Muscle layer of colon (tissue), 2 donors: ENCODE measurements around the gene SLC25A12.

Experiments
- H3K27ac ChIP-seq: one replicate; pipeline ENCODE4 v1.7.0; 2013; ENCODE audit warnings: low read depth, mild to moderate bottlenecking, low read length, moderate library complexity
- H3K27me3 ChIP-seq, 2 donors: one replicate each; pipeline ENCODE4 v1.7.0; 2013; ENCODE audit warnings: low read length in 2 of 2, mild to moderate bottlenecking in 2 of 2; ENCODE audit not compliant: insufficient read depth in 2 of 2, control insufficient read depth in 1 of 2
- H3K36me3 ChIP-seq: one replicate; pipeline ENCODE4 v1.7.0; 2013; ENCODE audit warnings: mild to moderate bottlenecking, low read length; ENCODE audit not compliant: insufficient read depth
- H3K4me1 ChIP-seq: one replicate; pipeline ENCODE4 v1.7.0; 2013; ENCODE audit warnings: mild to moderate bottlenecking, low read length; ENCODE audit not compliant: insufficient read depth
- H3K4me3 ChIP-seq, 2 donors: one replicate each; pipeline ENCODE4 v1.7.0; 2013; ENCODE audit warnings: low read length in 2 of 2, low read depth in 1 of 2, mild to moderate bottlenecking in 1 of 2, moderate library complexity in 1 of 2
- H3K9ac ChIP-seq: one replicate; pipeline ENCODE4 v1.7.0; 2013; ENCODE audit warnings: low read length
- H3K9me3 ChIP-seq: one replicate; pipeline ENCODE4 v1.7.0; 2013; ENCODE audit warnings: mild to moderate bottlenecking, low read length
- donor health status: abdominal sarcoma.
- donor health status: Adenocarcinoma of cecum.

Gene SLC25A12

DNA sequence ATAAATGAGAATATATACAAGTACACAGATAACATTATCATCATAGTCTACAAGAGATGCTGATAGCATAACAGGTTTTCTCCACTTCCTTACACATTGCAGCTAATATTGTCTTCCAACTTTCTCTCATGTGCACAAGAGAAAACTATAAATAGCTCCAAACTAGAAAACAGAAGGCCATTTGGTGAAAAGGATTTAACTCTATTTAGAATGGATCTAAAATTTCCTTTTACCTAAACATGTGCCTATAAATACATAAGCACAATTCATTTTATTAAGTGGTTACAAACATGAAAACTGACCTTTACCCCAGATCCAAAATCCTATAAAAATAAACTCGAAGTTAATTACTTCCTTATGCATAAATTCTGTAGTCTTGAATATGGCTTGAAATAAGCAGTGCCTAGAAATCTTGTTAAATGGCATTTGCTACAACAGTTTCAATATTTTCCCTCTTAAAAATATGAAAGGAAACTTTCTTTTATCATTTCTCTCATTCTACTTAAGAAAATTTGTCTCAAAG, 41.6 kb downstream of the SLC25A12 start:
- Histone ChIP-seq H3K27me3 (no peaks in the 10 kb centered on the region), H3K9me3 (no peaks in the 10 kb centered on the region), H3K27ac (no peak overlapping the region), H3K4me3 (no peak overlapping the region), H3K36me3 (peaks cover 12% of the 10 kb centered on the region), H3K9ac (no peak overlapping the region), H3K4me1 (peaks cover 5% of the 10 kb centered on the region)

DNA sequence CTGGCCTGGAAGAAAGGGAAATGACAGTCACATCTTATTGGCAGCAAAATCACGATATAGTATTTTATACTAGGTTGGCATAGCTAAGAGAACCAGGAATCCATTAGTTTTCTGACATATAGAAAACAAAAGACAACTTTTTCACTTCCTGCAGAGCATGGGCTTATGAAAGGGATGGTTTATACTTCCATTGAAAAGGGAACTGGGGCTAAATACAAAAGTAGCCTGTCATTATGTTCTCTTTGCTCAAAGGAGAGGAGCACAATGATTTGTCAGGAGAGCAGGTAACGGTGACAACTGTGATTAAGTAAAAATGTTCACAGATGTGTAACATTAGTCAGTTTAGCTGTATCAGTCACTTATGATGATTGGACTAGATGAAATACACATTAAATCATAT, 46.4 kb downstream of the SLC25A12 start:
- H3K4me1 ChIP-seq, result peaks cover 3% of the 10 kb centered on the region
- H3K27ac ChIP-seq, result no peak overlapping the region
- no peak overlapping the region for H3K9ac ChIP-seq
- no peaks in the 10 kb centered on the region for H3K36me3 ChIP-seq
- no peaks in the 10 kb centered on the region for H3K9me3 ChIP-seq
- H3K27me3 ChIP-seq, result no peaks in the 10 kb centered on the region
- H3K4me3 ChIP-seq, result no peak overlapping the region

- H3K4me3 ChIP-seq, result no peak overlapping the region
- H3K27ac ChIP-seq, result no peak overlapping the region
- H3K9me3 ChIP-seq, result no peaks in the 10 kb centered on the region
- H3K9ac ChIP-seq, result no peak overlapping the region
- H3K4me1 ChIP-seq, result no peaks in the 10 kb centered on the region
- no peaks in the 10 kb centered on the region for H3K27me3 ChIP-seq
- no peaks in the 10 kb centered on the region for H3K36me3 ChIP-seq
Measured at GRCh38 chr2:171846894-171847293, 47.1 kb downstream of the SLC25A12 start.

GRCh38 chr2:171841996-171842395, 52.0 kb downstream of the SLC25A12 start:
- H3K36me3 ChIP-seq, result peaks cover 10% of the 10 kb centered on the region
- no peaks in the 10 kb centered on the region for H3K9me3 ChIP-seq
- H3K9ac ChIP-seq, result no peak overlapping the region
- no peak overlapping the region for H3K4me3 ChIP-seq
- no peak overlapping the region for H3K27ac ChIP-seq
- H3K27me3 ChIP-seq, result no peaks in the 10 kb centered on the region
- no peaks in the 10 kb centered on the region for H3K4me1 ChIP-seq

GRCh38 chr2:171837736-171838135, 56.3 kb downstream of the SLC25A12 start:
- H3K4me3 ChIP-seq, result no peak overlapping the region
- H3K27ac ChIP-seq, result no peak overlapping the region
- no peaks in the 10 kb centered on the region for H3K9me3 ChIP-seq
- no peak overlapping the region for H3K9ac ChIP-seq
- H3K4me1 ChIP-seq, result no peaks in the 10 kb centered on the region
- H3K36me3 ChIP-seq, result peaks cover 47% of the 10 kb centered on the region
- H3K27me3 ChIP-seq, result no peaks in the 10 kb centered on the region

GRCh38 chr2:171836146-171836910, 57.7 kb downstream of the SLC25A12 start:
- H3K36me3 ChIP-seq, result peaks cover 55% of the 10 kb centered on the region

DNA sequence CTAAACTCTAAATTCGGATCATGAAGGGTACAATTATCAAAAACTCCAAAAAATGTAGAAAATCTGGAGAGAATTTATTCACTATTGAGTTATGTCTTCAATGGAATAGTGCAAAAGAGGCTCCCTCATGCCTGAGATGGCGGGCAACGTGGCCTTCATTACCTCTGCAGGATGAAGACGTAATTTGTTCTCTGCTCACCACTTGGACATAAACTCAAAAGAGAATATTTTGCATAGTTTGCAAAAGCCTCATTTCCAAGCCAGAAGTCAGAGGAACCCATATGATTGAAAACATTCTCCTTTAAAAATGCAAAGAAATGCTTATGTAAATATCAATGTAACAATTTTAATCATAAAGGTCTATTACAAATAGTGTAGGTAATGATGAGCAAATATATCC, 58.7 kb downstream of the SLC25A12 start:
- Histone ChIP-seq H3K9me3 (no peaks in the 10 kb centered on the region), H3K27ac (no peak overlapping the region), H3K9ac (no peak overlapping the region), H3K36me3 (peaks cover 61% of the 10 kb centered on the region), H3K4me1 (no peaks in the 10 kb centered on the region), H3K27me3 (no peaks in the 10 kb centered on the region), H3K4me3 (no peak overlapping the region)

More at GRCh38 chr2:171836146-171836910, 57.7 kb downstream of the SLC25A12 start:
- Histone ChIP-seq H3K27ac (no peak overlapping the region), H3K4me1 (no peaks in the 10 kb centered on the region), H3K27me3 (no peaks in the 10 kb centered on the region), H3K4me3 (no peak overlapping the region), H3K9ac (no peak overlapping the region), H3K9me3 (no peaks in the 10 kb centered on the region)

- no peak overlapping the region for H3K9ac ChIP-seq
- H3K36me3 ChIP-seq, result peaks cover 65% of the 10 kb centered on the region
- no peak overlapping the region for H3K4me3 ChIP-seq
- H3K9me3 ChIP-seq, result no peaks in the 10 kb centered on the region
- H3K27me3 ChIP-seq, result no peaks in the 10 kb centered on the region
- no peaks in the 10 kb centered on the region for H3K4me1 ChIP-seq
- no peak overlapping the region for H3K27ac ChIP-seq
Measured at GRCh38 chr2:171834286-171834685, 59.8 kb downstream of the SLC25A12 start.

DNA sequence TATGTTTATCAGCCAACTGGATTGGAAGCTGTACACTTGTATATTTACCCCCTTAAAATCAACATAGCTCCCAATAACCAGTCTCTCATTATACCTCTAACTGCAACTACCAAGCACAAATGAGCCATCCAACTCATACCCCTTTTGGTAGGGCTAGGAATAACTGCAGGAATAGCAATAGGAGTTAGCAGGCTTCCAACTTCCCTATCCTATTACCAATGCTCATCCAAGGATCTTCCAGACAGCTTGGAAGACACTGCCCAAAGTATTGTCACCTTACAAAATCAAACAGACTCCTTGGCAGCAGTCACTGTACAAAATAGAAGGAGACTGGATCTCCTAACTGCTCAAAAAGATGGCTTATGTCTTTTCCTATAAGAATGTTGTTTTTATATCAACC, 61.6 kb downstream of the SLC25A12 start:
- H3K4me3 ChIP-seq, result no peak overlapping the region
- H3K9me3 ChIP-seq, result no peaks in the 10 kb centered on the region
- H3K36me3 ChIP-seq, result peaks cover 65% of the 10 kb centered on the region
- no peak overlapping the region for H3K27ac ChIP-seq
- no peak overlapping the region for H3K9ac ChIP-seq
- H3K27me3 ChIP-seq, result no peaks in the 10 kb centered on the region
- no peaks in the 10 kb centered on the region for H3K4me1 ChIP-seq

DNA sequence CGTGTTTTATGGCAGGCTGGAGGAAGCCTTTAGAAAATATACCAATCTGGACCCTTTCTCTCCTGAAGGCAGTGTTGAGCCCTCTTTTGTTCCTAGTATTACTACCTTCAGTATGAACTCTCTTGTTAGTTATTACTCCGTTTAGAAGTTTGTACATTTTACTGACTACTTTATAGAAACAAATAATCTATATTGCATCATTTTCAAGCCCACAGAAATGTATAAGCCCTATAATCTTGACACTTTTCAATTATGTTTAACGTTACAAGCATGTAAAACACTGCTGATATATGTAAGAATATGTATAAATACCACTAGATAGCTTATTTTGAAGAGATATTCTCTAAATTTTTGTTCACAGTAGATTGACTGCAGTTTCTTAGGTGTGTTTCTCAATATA, 64.0 kb downstream of the SLC25A12 start:
- H3K27me3 ChIP-seq, result no peaks in the 10 kb centered on the region
- no peak overlapping the region for H3K4me3 ChIP-seq
- H3K27ac ChIP-seq, result no peak overlapping the region
- peaks cover 46% of the 10 kb centered on the region for H3K36me3 ChIP-seq
- H3K4me1 ChIP-seq, result no peaks in the 10 kb centered on the region
- H3K9me3 ChIP-seq, result no peaks in the 10 kb centered on the region
- H3K9ac ChIP-seq, result no peak overlapping the region

DNA sequence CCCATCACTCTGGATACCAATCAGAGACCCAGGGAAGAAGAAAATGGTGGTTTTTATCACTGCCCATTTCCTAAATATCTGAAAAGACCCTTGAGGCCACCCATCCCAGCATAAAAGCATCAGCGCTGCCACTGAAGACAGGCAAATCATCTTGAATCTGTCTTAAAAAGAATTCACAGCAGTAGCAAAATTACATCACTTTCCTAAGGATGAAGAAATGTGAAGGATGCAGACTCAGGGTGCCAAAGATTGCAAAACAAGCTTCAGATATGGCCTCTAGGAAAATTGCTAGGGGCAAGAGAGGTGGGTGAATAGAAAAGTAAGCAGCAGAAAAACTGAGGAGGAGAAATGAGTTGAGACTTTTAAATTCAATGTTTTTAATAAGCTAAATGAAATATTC, 70.0 kb downstream of the SLC25A12 start:
- H3K9ac ChIP-seq, result no peak overlapping the region
- H3K4me3 ChIP-seq, result no peak overlapping the region
- peaks cover 4% of the 10 kb centered on the region for H3K36me3 ChIP-seq
- no peaks in the 10 kb centered on the region for H3K27me3 ChIP-seq
- H3K4me1 ChIP-seq, result no peaks in the 10 kb centered on the region
- H3K9me3 ChIP-seq, result no peaks in the 10 kb centered on the region
- H3K27ac ChIP-seq, result no peak overlapping the region
